ENCODE results near the gene CA12. TPM values are rescaled to one million over a fixed set of nuclear protein-coding genes. Genes with fewer than 3 reads are reported as not detected.

CA12 gene
- total RNA-seq, 2 experiments from 2014 or later = not detected

- POLR2A ChIA-PET = interaction anchor here (0.6 kb wide), 1 partner anchor 195 kb away, joined by 6 read pairs; no protein-coding TSS in a partner anchor
- Mint-ChIP-seq H3K27me3 (no peaks in the 10 kb centered on the region), H3K27ac (no peak overlapping the region), H3K9me3 (no peaks in the 10 kb centered on the region), H3K4me3 (no peak overlapping the region), H3K4me1 (ENCODE audit: low read depth) (no peaks in the 10 kb centered on the region), H3K36me3 (ENCODE audit: low read depth) (no peaks in the 10 kb centered on the region)
- CTCF ChIA-PET = no interaction called here
- intact Hi-C loops (cut with DNase I, micrococcal nuclease) = no loop called here
- TF ChIP-seq CTCF (IDR thresholded peaks at IDR 0.05) = no peak
- no peak overlapping the region for H3K27ac ChIP-seq (ENCODE audit: low read depth in 1 of 2, low read length in 2 of 2)
- no peaks in the 10 kb centered on the region for H3K27me3 ChIP-seq (ENCODE audit: control insufficient read depth in 1 of 2, insufficient read depth in 2 of 2, low read length in 2 of 2)
- ATAC-seq (ENCODE audit: poor library complexity) (no peak), DNase-seq (no peak)
- H3K9me3 ChIP-seq (ENCODE audit: control insufficient read depth in 1 of 2, insufficient read depth in 1 of 2, low read length in 2 of 2) = no peaks in the 10 kb centered on the region
- no peaks in the 10 kb centered on the region for H3K36me3 ChIP-seq (ENCODE audit: insufficient read depth, low read length)
- no peaks in the 10 kb centered on the region for H3K4me1 ChIP-seq (ENCODE audit: insufficient read depth, low read length)
- H3K4me3 ChIP-seq (ENCODE audit: low read length) = no peak overlapping the region
Measured at GRCh38 chr15:63405683-63406390, 24.2 kb upstream of the CA12 start.

DNA sequence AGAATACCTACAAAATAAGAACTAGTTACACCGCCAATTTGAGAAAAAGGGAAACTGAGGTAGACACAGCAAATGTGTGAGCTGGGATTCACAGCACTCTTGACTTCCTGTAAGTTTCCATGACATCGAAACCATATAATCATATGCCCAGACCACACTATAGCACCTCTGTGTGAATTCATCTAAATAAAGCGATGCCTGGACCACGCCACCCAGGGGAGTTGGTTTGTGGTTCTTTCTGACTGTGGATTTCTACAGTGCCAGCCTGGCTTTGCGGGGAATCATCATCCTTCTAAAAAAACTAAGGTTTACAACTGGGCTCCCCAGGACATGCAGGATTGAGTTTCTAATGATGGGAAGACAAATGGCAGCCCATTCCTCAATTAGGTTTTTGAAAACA is 23.5 kb upstream of the CA12 start:
- no peak overlapping the region for H3K4me3 ChIP-seq (ENCODE audit: low read length)
- no peak overlapping the region for H3K4me3 Mint-ChIP-seq
- no peak for DNase-seq
- no peaks in the 10 kb centered on the region for H3K9me3 ChIP-seq (ENCODE audit: control insufficient read depth in 1 of 2, insufficient read depth in 1 of 2, low read length in 2 of 2)
- no peaks in the 10 kb centered on the region for H3K27me3 ChIP-seq (ENCODE audit: control insufficient read depth in 1 of 2, insufficient read depth in 2 of 2, low read length in 2 of 2)
- no peak for TF ChIP-seq CTCF (IDR thresholded peaks at IDR 0.05)
- H3K27ac ChIP-seq (ENCODE audit: low read depth in 1 of 2, low read length in 2 of 2) = no peak overlapping the region
- H3K9me3 Mint-ChIP-seq = no peaks in the 10 kb centered on the region
- H3K36me3 Mint-ChIP-seq (ENCODE audit: low read depth) = no peaks in the 10 kb centered on the region
- no peak for ATAC-seq (ENCODE audit: poor library complexity)
- CTCF ChIA-PET = no interaction called here
- POLR2A ChIA-PET = interaction anchor here (0.6 to 0.7 kb wide), 2 partner anchors 196 to 258 kb away, joined by 3 to 6 read pairs; no protein-coding TSS in a partner anchor
- intact Hi-C loops (cut with DNase I, micrococcal nuclease) = no loop called here
- no peaks in the 10 kb centered on the region for H3K36me3 ChIP-seq (ENCODE audit: insufficient read depth, low read length)
- no peaks in the 10 kb centered on the region for H3K4me1 Mint-ChIP-seq (ENCODE audit: low read depth)
- no peak overlapping the region for H3K27ac Mint-ChIP-seq
- no peaks in the 10 kb centered on the region for H3K4me1 ChIP-seq (ENCODE audit: insufficient read depth, low read length)
- H3K27me3 Mint-ChIP-seq = no peaks in the 10 kb centered on the region

GRCh38 chr15:63403254-63403945 is 21.8 kb upstream of the CA12 start:
- Histone ChIP-seq H3K27me3 (ENCODE audit: control insufficient read depth in 1 of 2, insufficient read depth in 2 of 2, low read length in 2 of 2) (peaks cover 0 to 3% of the 10 kb centered on the region in 2 experiments), H3K4me1 (ENCODE audit: insufficient read depth, low read length) (no peaks in the 10 kb centered on the region), H3K4me3 (ENCODE audit: low read length) (no peak overlapping the region), H3K27ac (ENCODE audit: low read depth in 1 of 2, low read length in 2 of 2) (no peak overlapping the region), H3K36me3 (ENCODE audit: insufficient read depth, low read length) (no peaks in the 10 kb centered on the region), H3K9me3 (ENCODE audit: control insufficient read depth in 1 of 2, insufficient read depth in 1 of 2, low read length in 2 of 2) (no peaks in the 10 kb centered on the region)
- H3K36me3 Mint-ChIP-seq (ENCODE audit: low read depth) = no peaks in the 10 kb centered on the region
- DNase-seq (no peak), ATAC-seq (ENCODE audit: poor library complexity) (no peak)
- CTCF ChIA-PET = interaction anchor here (0.6 to 2.6 kb wide), 5 partner anchors 9 to 356 kb away, joined by 3 to 9 read pairs (median 4); no protein-coding TSS in a partner anchor
- intact Hi-C loops (cut with DNase I, micrococcal nuclease) = loop anchor here (1.0 to 5.0 kb wide), 5 partner anchors 115 to 501 kb away; no protein-coding TSS in a partner anchor
- no peaks in the 10 kb centered on the region for H3K27me3 Mint-ChIP-seq
- TF ChIP-seq CTCF (IDR thresholded peaks at IDR 0.05) = no peak
- no peaks in the 10 kb centered on the region for H3K9me3 Mint-ChIP-seq
- POLR2A ChIA-PET = interaction anchor here (0.6 to 1.0 kb wide), 7 partner anchors 9 to 356 kb away, joined by 3 to 5 read pairs (median 3); no protein-coding TSS in a partner anchor
- H3K4me1 Mint-ChIP-seq (ENCODE audit: low read depth) = no peaks in the 10 kb centered on the region
- no peak overlapping the region for H3K27ac Mint-ChIP-seq
- H3K4me3 Mint-ChIP-seq = no peak overlapping the region
